Natural killer cell (primary cell): ENCODE measurements around the gene CISD3. TPM values are rescaled to one million over a fixed set of nuclear protein-coding genes. Genes with fewer than 3 reads are reported as not detected.
A peak's percentile ranks its signal among the peaks of the same experiment; 100 is the strongest.

Experiments used
- ATAC-seq, 3 donors: fragments of 150-1000 bp in 2 of 3; fragments of 200-7000 bp in 1 of 3; cut with Tn5 transposase; 1 replicate in 1 of 3; 2 replicates in 2 of 3; pipeline ENCODE4 v1.10.0; 2021; ENCODE audit warnings: mild to moderate bottlenecking in 2 of 3, moderate library complexity in 2 of 3
- DNase-seq, 2 donors: peaks; one replicate each; pipeline versions ENCODE4 v3.0.0 to v3.0.0-alpha.2; 2013 to 2021; ENCODE audit warnings: mixed read lengths in 1 of 2
- H3K27ac ChIP-seq: one replicate; pipeline ENCODE4 v1.5.1; 2013; ENCODE audit warnings: mild to moderate bottlenecking, low read length
- H3K27me3 ChIP-seq: one replicate; pipeline ENCODE4 v1.6.1; 2013; ENCODE audit warnings: low read length; ENCODE audit not compliant: control insufficient read depth, insufficient read depth
- H3K36me3 ChIP-seq: one replicate; pipeline ENCODE4 v1.6.1; 2013; ENCODE audit warnings: low read length; ENCODE audit not compliant: control insufficient read depth, insufficient read depth
- H3K4me1 ChIP-seq: one replicate; pipeline ENCODE4 v1.6.1; 2013; ENCODE audit warnings: low read length; ENCODE audit not compliant: control insufficient read depth, insufficient read depth
- H3K4me3 ChIP-seq: one replicate; pipeline ENCODE4 v1.5.1; 2013; ENCODE audit warnings: low read length
- H3K9me3 ChIP-seq: one replicate; pipeline ENCODE4 v1.6.1; 2013; ENCODE audit warnings: low read length; ENCODE audit not compliant: control insufficient read depth, insufficient read depth
- H3K27ac Mint-ChIP-seq, 2 donors: one replicate each; pipeline ENCODE4 v1.8.0; 2022; ENCODE audit warnings: mild to moderate bottlenecking in 2 of 2, mixed read lengths in 2 of 2, moderate library complexity in 1 of 2
- H3K27me3 Mint-ChIP-seq, 2 donors: one replicate each; pipeline ENCODE4 v1.8.0; 2022; ENCODE audit warnings: low read depth in 2 of 2, mixed read lengths in 2 of 2
- H3K36me3 Mint-ChIP-seq: one replicate; pipeline ENCODE4 v1.8.0; 2022; ENCODE audit warnings: mixed read lengths
- H3K4me1 Mint-ChIP-seq, 2 donors: one replicate each; pipeline ENCODE4 v1.8.0; 2022; ENCODE audit warnings: mixed read lengths in 2 of 2
- H3K4me3 Mint-ChIP-seq: one replicate; pipeline ENCODE4 v1.8.0; 2022; ENCODE audit warnings: mild to moderate bottlenecking, moderate library complexity, mixed read lengths
- H3K9me3 Mint-ChIP-seq, 2 donors: one replicate each; pipeline ENCODE4 v1.8.0; 2022; ENCODE audit warnings: mixed read lengths in 2 of 2
- WGBS: methylation state at CpG from one replicate; pipeline ENCODE4 v1.1.7; 2013; ENCODE audit warnings: missing lambda C conversion rate; ENCODE audit not compliant: insufficient coverage; 5-methylcytosine and 5-hydroxymethylcytosine counted together
- intact Hi-C: fragments of 100-400 bp; cut with micrococcal nuclease; formaldehyde crosslinking; loops from one replicate; pipeline ENCODE4 v1.14.2; 2022
- total RNA-seq, 4 donors: library from RNA; stranded (reverse); fragments of 120-200 nt in 1 of 4; gene quantifications; one replicate each; pipeline versions ENCODE4 v1.2.3 to v1.2.4, GENCODE V29; 2013 to 2022
- TF ChIP-seq, protein P1 (sequence below): fragments of 200-600 bp; IDR thresholded peaks from one replicate; pipeline ENCODE4 v1.8.0; 2022; ENCODE audit warnings: antibody characterized with exemption

The CISD3 gene
- total RNA-seq, 3 donors from 2014 or later (not counting 1 experiment from before 2014, with no cell fraction given), result 32.6 to 37.4 (median 33.9) TPM

DNA sequence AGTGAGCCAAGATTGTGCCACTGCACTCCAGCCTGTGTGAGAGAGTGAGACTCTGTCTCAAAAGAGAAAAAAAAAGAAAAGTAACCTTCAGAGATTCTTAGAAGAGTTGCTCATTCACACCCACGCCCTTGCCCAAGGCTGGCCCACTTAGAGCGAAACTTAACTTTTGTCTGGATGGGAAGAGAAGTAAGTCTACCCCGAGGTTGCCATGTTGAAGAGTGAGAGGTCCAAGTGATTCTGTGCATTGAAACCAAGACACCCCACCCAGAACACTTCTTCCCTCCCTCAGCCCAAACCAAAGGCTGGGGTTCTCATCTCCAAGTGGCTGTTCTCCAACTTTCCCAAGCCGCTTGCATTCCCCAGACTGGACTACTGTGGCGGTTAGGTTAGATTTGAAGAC is 2.4 kb upstream of the CISD3 start:
- H3K4me1 Mint-ChIP-seq, result peaks cover 81 to 90% of the 10 kb centered on the region in 2 donors
- ATAC-seq, result peak; percentile 39 to 61 (median 42)
- H3K9me3 Mint-ChIP-seq, result no peaks in the 10 kb centered on the region
- Histone ChIP-seq H3K27ac (peak overlapping the region; percentile 82), H3K9me3 (no peaks in the 10 kb centered on the region), H3K36me3 (peaks cover 10% of the 10 kb centered on the region), H3K27me3 (no peaks in the 10 kb centered on the region), H3K4me3 (peak overlapping the region; percentile 2), H3K4me1 (peaks cover 90% of the 10 kb centered on the region)
- H3K4me3 Mint-ChIP-seq, result peak overlapping the region; percentile 89
- TF ChIP-seq, protein P1, sequence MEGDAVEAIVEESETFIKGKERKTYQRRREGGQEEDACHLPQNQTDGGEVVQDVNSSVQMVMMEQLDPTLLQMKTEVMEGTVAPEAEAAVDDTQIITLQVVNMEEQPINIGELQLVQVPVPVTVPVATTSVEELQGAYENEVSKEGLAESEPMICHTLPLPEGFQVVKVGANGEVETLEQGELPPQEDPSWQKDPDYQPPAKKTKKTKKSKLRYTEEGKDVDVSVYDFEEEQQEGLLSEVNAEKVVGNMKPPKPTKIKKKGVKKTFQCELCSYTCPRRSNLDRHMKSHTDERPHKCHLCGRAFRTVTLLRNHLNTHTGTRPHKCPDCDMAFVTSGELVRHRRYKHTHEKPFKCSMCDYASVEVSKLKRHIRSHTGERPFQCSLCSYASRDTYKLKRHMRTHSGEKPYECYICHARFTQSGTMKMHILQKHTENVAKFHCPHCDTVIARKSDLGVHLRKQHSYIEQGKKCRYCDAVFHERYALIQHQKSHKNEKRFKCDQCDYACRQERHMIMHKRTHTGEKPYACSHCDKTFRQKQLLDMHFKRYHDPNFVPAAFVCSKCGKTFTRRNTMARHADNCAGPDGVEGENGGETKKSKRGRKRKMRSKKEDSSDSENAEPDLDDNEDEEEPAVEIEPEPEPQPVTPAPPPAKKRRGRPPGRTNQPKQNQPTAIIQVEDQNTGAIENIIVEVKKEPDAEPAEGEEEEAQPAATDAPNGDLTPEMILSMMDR, result no peak
- H3K36me3 Mint-ChIP-seq, result no peaks in the 10 kb centered on the region
- WGBS, result no CpG with 5 or more reads among the region's 5 CpGs
- intact Hi-C loops, result loop anchor here (1.0 to 5.0 kb wide), 4 partner anchors 25 to 425 kb away; partner anchors contain the start of genes PLXDC1 and PSMB3
- DNase-seq, result peak; percentile 57 to 79
- no peaks in the 10 kb centered on the region for H3K27me3 Mint-ChIP-seq
- peak overlapping the region; percentile 98 to 99 for H3K27ac Mint-ChIP-seq

DNA sequence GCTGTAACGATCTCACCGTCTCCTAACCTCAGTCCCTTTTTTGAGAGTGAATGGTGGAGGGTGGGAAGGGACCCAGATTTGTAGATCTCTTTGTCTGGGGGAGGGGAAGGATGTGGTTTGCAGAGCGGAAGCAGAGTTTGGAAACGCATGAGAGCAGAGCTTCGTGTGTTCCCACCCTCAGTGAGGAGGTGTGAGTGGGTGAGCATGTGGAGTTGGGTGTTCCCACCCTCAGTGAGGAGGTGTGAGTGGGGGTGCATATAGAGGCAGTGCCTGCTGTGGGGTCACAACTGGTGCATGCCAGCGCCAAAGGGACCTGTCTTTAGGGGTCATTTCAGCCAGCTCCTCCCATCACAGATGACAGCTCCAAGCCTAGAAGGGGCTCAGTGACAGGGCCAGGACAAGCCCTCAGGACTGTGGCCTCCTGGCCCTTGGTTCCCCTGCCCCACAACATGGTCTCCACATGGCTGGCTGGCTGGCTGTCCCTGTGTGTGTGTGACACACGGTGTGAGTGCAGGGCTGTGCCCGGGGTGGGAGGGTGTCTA is 1.8 kb upstream of the CISD3 start:
- TF ChIP-seq, protein P1, result no peak
- 11% methylated on average over 8 of the region's 8 CpGs for WGBS
- Histone ChIP-seq H3K27me3 (no peaks in the 10 kb centered on the region), H3K27ac (peak overlapping the region; percentile 82), H3K36me3 (peaks cover 5% of the 10 kb centered on the region), H3K9me3 (no peaks in the 10 kb centered on the region), H3K4me1 (peaks cover 85% of the 10 kb centered on the region), H3K4me3 (no peak overlapping the region)
- intact Hi-C loops, result loop anchor here (1.0 to 5.0 kb wide), 3 partner anchors 24 to 424 kb away; partner anchors contain the start of genes PLXDC1 and PSMB3
- peak overlapping the region; percentile 89 for H3K4me3 Mint-ChIP-seq
- no peaks in the 10 kb centered on the region for H3K9me3 Mint-ChIP-seq
- no peaks in the 10 kb centered on the region for H3K27me3 Mint-ChIP-seq
- no peaks in the 10 kb centered on the region for H3K36me3 Mint-ChIP-seq
- H3K4me1 Mint-ChIP-seq, result peaks cover 81 to 90% of the 10 kb centered on the region in 2 donors
- peak overlapping the region; percentile 98 to 99 for H3K27ac Mint-ChIP-seq
- peak; percentile 69 to 91 for DNase-seq
- ATAC-seq, result peak; percentile 53 to 74 (median 56)

DNA sequence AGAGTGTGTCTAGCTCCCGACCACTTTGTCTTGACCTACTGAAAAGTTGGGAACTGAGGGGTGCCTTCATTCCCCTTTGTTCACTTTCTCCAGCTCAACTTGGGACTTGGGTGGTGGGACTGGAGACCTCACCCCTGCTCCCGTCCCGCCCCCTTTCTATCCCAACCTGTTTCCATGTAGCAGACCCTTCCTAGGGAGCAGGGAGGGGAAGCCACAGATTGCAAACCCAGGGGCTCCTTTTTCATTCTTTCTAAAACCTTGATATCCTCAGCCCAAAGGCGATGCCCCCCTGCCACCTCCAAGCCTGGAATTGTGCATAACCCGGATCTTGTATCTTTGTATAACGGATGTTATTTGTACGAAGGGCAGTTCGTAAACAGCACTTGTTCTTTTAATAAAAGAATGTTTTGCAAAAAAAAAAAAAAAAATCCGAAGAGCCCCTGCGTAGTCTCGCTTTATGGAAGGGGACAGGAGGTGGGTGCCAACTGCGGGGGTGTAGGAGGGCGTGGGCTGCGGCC is 714 bp upstream of the CISD3 start:
- H3K9me3 ChIP-seq, result no peaks in the 10 kb centered on the region
- no peak for DNase-seq
- no peaks in the 10 kb centered on the region for H3K27me3 Mint-ChIP-seq
- H3K4me3 Mint-ChIP-seq, result peak overlapping the region; percentile 89
- no peaks in the 10 kb centered on the region for H3K36me3 Mint-ChIP-seq
- 36% methylated on average over 14 of the region's 14 CpGs for WGBS
- no peak for ATAC-seq
- intact Hi-C loops, result loop anchor here (2.0 to 5.0 kb wide), 2 partner anchors 23 to 423 kb away; partner anchors contain the start of genes PLXDC1 and PSMB3
- H3K27me3 ChIP-seq, result no peaks in the 10 kb centered on the region
- H3K27ac Mint-ChIP-seq, result peak overlapping the region; percentile 98 to 99
- H3K27ac ChIP-seq, result peak overlapping the region; percentile 82
- H3K4me1 ChIP-seq, result peaks cover 83% of the 10 kb centered on the region
- peaks cover 85 to 93% of the 10 kb centered on the region in 2 donors for H3K4me1 Mint-ChIP-seq
- TF ChIP-seq, protein P1, result no peak
- peaks cover 6% of the 10 kb centered on the region for H3K36me3 ChIP-seq
- no peaks in the 10 kb centered on the region for H3K9me3 Mint-ChIP-seq
- peak overlapping the region; percentile 30 for H3K4me3 ChIP-seq
